ENCODE measurements around the gene CAPRIN1. TPM values are rescaled to one million over a fixed set of nuclear protein-coding genes. Genes with fewer than 3 reads are reported as not detected.

The CAPRIN1 gene
- polyA plus RNA-seq, 2 of the 4 experiments (the other 2 are of a cell fraction), result 159 to 255 TPM

- TF ChIP-seq JUN (IDR thresholded peaks at IDR 0.05), result no peak
- no peak for TF ChIP-seq EHMT2 (IDR thresholded peaks at IDR 0.05; ENCODE audit: low read depth)
- TF ChIP-seq ELK1 (IDR thresholded peaks at IDR 0.05; ENCODE audit: low read depth, low read length), result no peak
- no peak for TF ChIP-seq RCOR1 (IDR thresholded peaks at IDR 0.05; ENCODE audit: low read depth, low read length)
- TF ChIP-seq KDM1A (IDR thresholded peaks at IDR 0.05; ENCODE audit: low read depth), result no peak
- TF ChIP-seq, protein P1, sequence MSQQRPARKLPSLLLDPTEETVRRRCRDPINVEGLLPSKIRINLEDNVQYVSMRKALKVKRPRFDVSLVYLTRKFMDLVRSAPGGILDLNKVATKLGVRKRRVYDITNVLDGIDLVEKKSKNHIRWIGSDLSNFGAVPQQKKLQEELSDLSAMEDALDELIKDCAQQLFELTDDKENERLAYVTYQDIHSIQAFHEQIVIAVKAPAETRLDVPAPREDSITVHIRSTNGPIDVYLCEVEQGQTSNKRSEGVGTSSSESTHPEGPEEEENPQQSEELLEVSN (IDR thresholded peaks at IDR 0.05; ENCODE audit: borderline replicate concordance, low read depth), result no peak
- TF ChIP-seq NFE2L2 (conservative IDR thresholded peaks at IDR 0.05; ENCODE audit: low read length), result no peak
- TF ChIP-seq ZFP36 (IDR thresholded peaks at IDR 0.05; ENCODE audit: borderline replicate concordance, partially characterized antibody), result no peak
These were observed 11.7 kb downstream of the CAPRIN1 start (continued) for GRCh38 chr11:34063061-34063795.

GRCh38 chr11:34064291-34064690 is 12.8 kb downstream of the CAPRIN1 start:
- DNase-seq (ENCODE audit: low read depth in 1 of 2, low spot score in 1 of 2) (no peak), ATAC-seq (no peak), FAIRE-seq (no peak)
- ChIA-PET CTCF (interaction anchor here (0.6 to 1.6 kb wide), 4 partner anchors 10 to 110 kb away, joined by 3 to 5 read pairs (median 4); no protein-coding TSS in a partner anchor), POLR2A (interaction anchor here (1.0 kb wide), 1 partner anchor 13 kb away, joined by 4 read pairs; the partner anchor contains the start of gene CAPRIN1)
- H3K4me2 ChIP-seq, result no peak overlapping the region
- peaks cover 31% of the 10 kb centered on the region for H3K4me1 ChIP-seq
- TF ChIP-seq ESRRA (IDR thresholded peaks at IDR 0.05; ENCODE audit: borderline replicate concordance, low read length) (no peak), HOXB5 (CRISPR knock-in tag; IDR thresholded peaks at IDR 0.05) (no peak), FOSB (CRISPR knock-in tag; IDR thresholded peaks at IDR 0.05) (no peak), TP53 (CRISPR knock-in tag; IDR thresholded peaks at IDR 0.05) (no peak), FOSL2 (IDR thresholded peaks at IDR 0.05) (no peak), FOSL2 (CRISPR knock-in tag; IDR thresholded peaks at IDR 0.05) (no peak), RAD21 (conservative IDR thresholded peaks at IDR 0.05 in 1 of 2, IDR thresholded peaks at IDR 0.05 in 1 of 2) (no peak), EHF (CRISPR knock-in tag; IDR thresholded peaks at IDR 0.05) (no peak), ZFP36 (IDR thresholded peaks at IDR 0.05; ENCODE audit: borderline replicate concordance, partially characterized antibody) (no peak), ZC3H11A (IDR thresholded peaks at IDR 0.05) (no peak), HEYL (CRISPR knock-in tag; IDR thresholded peaks at IDR 0.05) (no peak), USF2 (IDR thresholded peaks at IDR 0.05) (no peak), ZNF302 (CRISPR knock-in tag; IDR thresholded peaks at IDR 0.05) (no peak), MYC (IDR thresholded peaks at IDR 0.05; ENCODE audit: borderline replicate concordance, low read length) (no peak)
- TF ChIP-seq, protein P2, sequence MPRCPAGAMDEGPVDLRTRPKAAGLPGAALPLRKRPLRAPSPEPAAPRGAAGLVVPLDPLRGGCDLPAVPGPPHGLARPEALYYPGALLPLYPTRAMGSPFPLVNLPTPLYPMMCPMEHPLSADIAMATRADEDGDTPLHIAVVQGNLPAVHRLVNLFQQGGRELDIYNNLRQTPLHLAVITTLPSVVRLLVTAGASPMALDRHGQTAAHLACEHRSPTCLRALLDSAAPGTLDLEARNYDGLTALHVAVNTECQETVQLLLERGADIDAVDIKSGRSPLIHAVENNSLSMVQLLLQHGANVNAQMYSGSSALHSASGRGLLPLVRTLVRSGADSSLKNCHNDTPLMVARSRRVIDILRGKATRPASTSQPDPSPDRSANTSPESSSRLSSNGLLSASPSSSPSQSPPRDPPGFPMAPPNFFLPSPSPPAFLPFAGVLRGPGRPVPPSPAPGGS (IDR thresholded peaks at IDR 0.05), result no peak
- TF ChIP-seq, protein P3, sequence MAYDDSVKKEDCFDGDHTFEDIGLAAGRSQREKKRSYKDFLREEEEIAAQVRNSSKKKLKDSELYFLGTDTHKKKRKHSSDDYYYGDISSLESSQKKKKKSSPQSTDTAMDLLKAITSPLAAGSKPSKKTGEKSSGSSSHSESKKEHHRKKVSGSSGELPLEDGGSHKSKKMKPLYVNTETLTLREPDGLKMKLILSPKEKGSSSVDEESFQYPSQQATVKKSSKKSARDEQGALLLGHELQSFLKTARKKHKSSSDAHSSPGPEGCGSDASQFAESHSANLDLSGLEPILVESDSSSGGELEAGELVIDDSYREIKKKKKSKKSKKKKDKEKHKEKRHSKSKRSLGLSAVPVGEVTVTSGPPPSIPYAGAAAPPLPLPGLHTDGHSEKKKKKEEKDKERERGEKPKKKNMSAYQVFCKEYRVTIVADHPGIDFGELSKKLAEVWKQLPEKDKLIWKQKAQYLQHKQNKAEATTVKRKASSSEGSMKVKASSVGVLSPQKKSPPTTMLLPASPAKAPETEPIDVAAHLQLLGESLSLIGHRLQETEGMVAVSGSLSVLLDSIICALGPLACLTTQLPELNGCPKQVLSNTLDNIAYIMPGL (CRISPR knock-in tag; IDR thresholded peaks at IDR 0.05; ENCODE audit: borderline replicate concordance), result no peak
- TF ChIP-seq, protein P4, sequence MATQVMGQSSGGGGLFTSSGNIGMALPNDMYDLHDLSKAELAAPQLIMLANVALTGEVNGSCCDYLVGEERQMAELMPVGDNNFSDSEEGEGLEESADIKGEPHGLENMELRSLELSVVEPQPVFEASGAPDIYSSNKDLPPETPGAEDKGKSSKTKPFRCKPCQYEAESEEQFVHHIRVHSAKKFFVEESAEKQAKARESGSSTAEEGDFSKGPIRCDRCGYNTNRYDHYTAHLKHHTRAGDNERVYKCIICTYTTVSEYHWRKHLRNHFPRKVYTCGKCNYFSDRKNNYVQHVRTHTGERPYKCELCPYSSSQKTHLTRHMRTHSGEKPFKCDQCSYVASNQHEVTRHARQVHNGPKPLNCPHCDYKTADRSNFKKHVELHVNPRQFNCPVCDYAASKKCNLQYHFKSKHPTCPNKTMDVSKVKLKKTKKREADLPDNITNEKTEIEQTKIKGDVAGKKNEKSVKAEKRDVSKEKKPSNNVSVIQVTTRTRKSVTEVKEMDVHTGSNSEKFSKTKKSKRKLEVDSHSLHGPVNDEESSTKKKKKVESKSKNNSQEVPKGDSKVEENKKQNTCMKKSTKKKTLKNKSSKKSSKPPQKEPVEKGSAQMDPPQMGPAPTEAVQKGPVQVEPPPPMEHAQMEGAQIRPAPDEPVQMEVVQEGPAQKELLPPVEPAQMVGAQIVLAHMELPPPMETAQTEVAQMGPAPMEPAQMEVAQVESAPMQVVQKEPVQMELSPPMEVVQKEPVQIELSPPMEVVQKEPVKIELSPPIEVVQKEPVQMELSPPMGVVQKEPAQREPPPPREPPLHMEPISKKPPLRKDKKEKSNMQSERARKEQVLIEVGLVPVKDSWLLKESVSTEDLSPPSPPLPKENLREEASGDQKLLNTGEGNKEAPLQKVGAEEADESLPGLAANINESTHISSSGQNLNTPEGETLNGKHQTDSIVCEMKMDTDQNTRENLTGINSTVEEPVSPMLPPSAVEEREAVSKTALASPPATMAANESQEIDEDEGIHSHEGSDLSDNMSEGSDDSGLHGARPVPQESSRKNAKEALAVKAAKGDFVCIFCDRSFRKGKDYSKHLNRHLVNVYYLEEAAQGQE (IDR thresholded peaks at IDR 0.05), result no peak
- H3K27ac ChIP-seq, result no peak overlapping the region
- H3K4me3 ChIP-seq, result no peak overlapping the region
- no peaks in the 10 kb centered on the region for H3K9me3 ChIP-seq
- 96% methylated on average over 2 of the region's 2 CpGs for WGBS (ENCODE audit: missing lambda C conversion rate)
